Tibial nerve (tissue), 4 donors: ENCODE measurements around the gene CD320. TPM values are rescaled to one million over a fixed set of nuclear protein-coding genes. Genes with fewer than 3 reads are reported as not detected.
A peak's percentile ranks its signal among the peaks of the same experiment; 100 is the strongest.
"Not testable (repeated sequence)": the region's sequence is repeated elsewhere in the genome, so short reads cannot be mapped to it uniquely, and the experiment has no call there.

Experiments
- DNase-seq, 2 donors: peaks; one replicate each; pipeline ENCODE4 v3.0.0-alpha.2; 2019; ENCODE audit warnings: low spot score in 2 of 2
- H3K27ac ChIP-seq, 4 donors: fragments of 200-600 bp; sonication (generic) in 3 of 4; one replicate each; pipeline ENCODE4 v1.5.1; 2017 to 2019; ENCODE audit warnings: mild to moderate bottlenecking in 1 of 4
- H3K27me3 ChIP-seq, 2 donors: fragments of 200-600 bp; sonication (generic) in 1 of 2; one replicate each; pipeline versions ENCODE4 v1.5.1 to v1.6.0; 2017 to 2019
- H3K36me3 ChIP-seq, 3 donors: fragments of 200-600 bp; sonication (generic); one replicate each; pipeline ENCODE4 v1.5.1; 2018 to 2019
- H3K4me1 ChIP-seq, 4 donors: fragments of 200-600 bp; sonication (generic) in 3 of 4; one replicate each; pipeline ENCODE4 v1.5.1; 2017 to 2019
- H3K4me3 ChIP-seq, 4 donors: fragments of 200-600 bp; sonication (generic) in 3 of 4; one replicate each; pipeline ENCODE4 v1.5.1; 2017 to 2019; ENCODE audit warnings: mild to moderate bottlenecking in 1 of 4, moderate library complexity in 1 of 4
- H3K9me3 ChIP-seq, 4 donors: fragments of 200-600 bp; sonication (generic) in 3 of 4; one replicate each; pipeline ENCODE4 v1.5.1; 2017 to 2019
- CTCF ChIP-seq, 5 experiments: fragments of 200-600 bp in 3 of 5; fragments of 450-650 bp in 2 of 5; sonication (generic) in 3 of 5; IDR thresholded peaks; one replicate each; pipeline ENCODE4 v1.5.1; 2016 to 2019; ENCODE audit warnings: antibody characterized with exemption in 5 of 5, mild to moderate bottlenecking in 3 of 5, moderate library complexity in 2 of 5
- EP300 ChIP-seq, 2 donors: sonication (generic); formaldehyde crosslinking; IDR thresholded peaks; one replicate each; pipeline ENCODE4 v1.6.1; 2017; ENCODE audit warnings: antibody characterized with exemption in 2 of 2, mild to moderate bottlenecking in 1 of 2
- POLR2A ChIP-seq, 2 donors: fragments of 450-650 bp; IDR thresholded peaks; one replicate each; pipeline ENCODE4 v1.6.1; 2017; ENCODE audit warnings: antibody characterized with exemption in 2 of 2, mild to moderate bottlenecking in 2 of 2, moderate library complexity in 2 of 2
- WGBS, 2 donors: methylation state at CpG; one replicate each; pipeline ENCODE4 v1.1.5; 2018; 5-methylcytosine and 5-hydroxymethylcytosine counted together
- total RNA-seq, 4 donors: library from RNA; depleted of rRNA; stranded (reverse); fragments of >200 nt; gene quantifications; one replicate each; pipeline ENCODE4 v1.1.0, GENCODE V29; 2016

Gene CD320
- 100 to 1,000 TPM in 1 of 4 donors, 10 to 100 TPM in 3; 64.7 to 109 (median 83.9) TPM for total RNA-seq

GRCh38 chr19:8307965-8308866 is at the start of gene CD320:
Gene CD320 (minus strand): TSS chr19:8308358. CDS start chr19:8308290, 68 bp downstream.
- H3K36me3 ChIP-seq = peaks cover 0 to 55% (median 10%) of the 10 kb centered on the region in 3 donors
- WGBS, 2 donors = 0 to 2% methylated on average over 28 to 63 of the region's 63 CpGs
- TF ChIP-seq POLR2A (IDR thresholded peaks at IDR 0.05) = peak in 1 of 2 donors; percentile 51
- TF ChIP-seq EP300 (IDR thresholded peaks at IDR 0.05) = peak; percentile 79 to 88
- peak in 1 of 5 experiments; percentile 22 for TF ChIP-seq CTCF (IDR thresholded peaks at IDR 0.05)
- peak within 1 kb of the TSS; percentile 39 to 84 (median 72) for H3K4me3 ChIP-seq
- H3K9me3 ChIP-seq = no peaks in the 10 kb centered on the region
- peak; percentile 81 to 86 for DNase-seq
- peak within 1 kb of the TSS in 3 of 4 donors; percentile 74 to 82 (median 79) for H3K27ac ChIP-seq
- H3K27me3 ChIP-seq = no peaks in the 10 kb centered on the region
- peaks cover 0 to 40% (median 17%) of the 10 kb centered on the region in 4 donors for H3K4me1 ChIP-seq

- 67 to 73% methylated on average over 4 of the region's 4 CpGs for WGBS, 2 donors
- DNase-seq = no peak
- Histone ChIP-seq H3K27ac (no peak overlapping the region), H3K4me1 (peaks cover 3 to 43% (median 22%) of the 10 kb centered on the region in 4 donors), H3K27me3 (no peaks in the 10 kb centered on the region), H3K4me3 (no peak overlapping the region), H3K36me3 (no peaks in the 10 kb centered on the region), H3K9me3 (no peaks in the 10 kb centered on the region)
- TF ChIP-seq EP300 (IDR thresholded peaks at IDR 0.05) = no peak
- no peak for TF ChIP-seq CTCF (IDR thresholded peaks at IDR 0.05)
- no peak for TF ChIP-seq POLR2A (IDR thresholded peaks at IDR 0.05)
These were observed 48.9 kb upstream of the CD320 start for GRCh38 chr19:8357007-8357521.

GRCh38 chr19:8355631-8356402 is 47.7 kb upstream of the CD320 start:
- TF ChIP-seq CTCF (IDR thresholded peaks at IDR 0.05) (no peak), POLR2A (IDR thresholded peaks at IDR 0.05) (no peak), EP300 (IDR thresholded peaks at IDR 0.05) (peak in 1 of 2 donors; percentile 79)
- DNase-seq = peak in 1 of 2 donors; percentile 64
- H3K27ac ChIP-seq = peak overlapping the region in 2 of 4 donors; percentile 50 to 56

GRCh38 chr19:8352845-8353244 is 44.7 kb upstream of the CD320 start:
- H3K4me1 ChIP-seq = peaks cover 3 to 41% (median 16%) of the 10 kb centered on the region in 4 donors
- H3K27ac ChIP-seq = peak overlapping the region in 2 of 4 donors; percentile 76 to 77
- H3K36me3 ChIP-seq, DNase-seq, H3K27me3 ChIP-seq, H3K9me3 ChIP-seq: not testable (repeated sequence)
- 42 to 55% methylated on average over 5 of the region's 5 CpGs for WGBS, 2 donors
- peak overlapping the region in 1 of 4 donors; percentile 28 for H3K4me3 ChIP-seq

More at GRCh38 chr19:8355631-8356402, 47.7 kb upstream of the CD320 start:
- H3K27me3 ChIP-seq = no peaks in the 10 kb centered on the region
- no peak overlapping the region for H3K4me3 ChIP-seq
- no peaks in the 10 kb centered on the region for H3K9me3 ChIP-seq
- 41 to 58% methylated on average over 6 of the region's 6 CpGs for WGBS, 2 donors
- H3K4me1 ChIP-seq = peaks cover 3 to 37% (median 14%) of the 10 kb centered on the region in 4 donors
- H3K36me3 ChIP-seq = no peaks in the 10 kb centered on the region

GRCh38 chr19:8352134-8352827 is 44.1 kb upstream of the CD320 start:
- TF ChIP-seq EP300 (IDR thresholded peaks at IDR 0.05) (no peak), POLR2A (IDR thresholded peaks at IDR 0.05) (no peak), CTCF (IDR thresholded peaks at IDR 0.05) (no peak)
- Histone ChIP-seq H3K36me3 (no peaks in the 10 kb centered on the region), H3K9me3 (no peaks in the 10 kb centered on the region), H3K27me3 (no peaks in the 10 kb centered on the region), H3K4me3 (peak overlapping the region in 2 of 4 donors; percentile 21 to 28), H3K27ac (peak overlapping the region in 2 of 4 donors; percentile 76 to 77), H3K4me1 (peaks cover 3 to 45% (median 17%) of the 10 kb centered on the region in 4 donors)
- WGBS, 2 donors = 6 to 15% methylated on average over 10 of the region's 10 CpGs
- DNase-seq = no peak

- not testable (repeated sequence) for H3K4me3 ChIP-seq, H3K27me3 ChIP-seq, DNase-seq, H3K9me3 ChIP-seq, H3K36me3 ChIP-seq, H3K27ac ChIP-seq
- H3K4me1 ChIP-seq = peaks cover 3 to 39% (median 14%) of the 10 kb centered on the region in 4 donors
- WGBS, 2 donors = 55 to 59% methylated on average over 8 of the region's 8 CpGs
These were observed 41.6 kb upstream of the CD320 start for GRCh38 chr19:8349629-8350372.
